Activated CD4-positive, alpha-beta T cell treated with anti-CD3 and anti-CD28 coated beads, Interleukin-2, amount 50 U/mL, for 16 hours (primary cell): ENCODE data around the gene RAB36.

Experiments
- DNase-seq: peaks from one replicate; pipeline ENCODE4 v3.0.0-alpha.2; 2020

RAB36 gene

GRCh38 chr22:23161029-23161428 is 15.8 kb downstream of the RAB36 start:
- DNase-seq, result no peak

GRCh38 chr22:23161574-23161973 is 16.3 kb downstream of the RAB36 start:
- no peak for DNase-seq

GRCh38 chr22:23163665-23164064 is 18.4 kb downstream of the RAB36 start:
- no peak for DNase-seq

GRCh38 chr22:23164091-23164490 is 18.8 kb downstream of the RAB36 start:
- no peak for DNase-seq

GRCh38 chr22:23166042-23166831 is 21.0 kb downstream of the RAB36 start:
- DNase-seq, result no peak

- no peak for DNase-seq
These were observed 21.8 kb downstream of the RAB36 start for GRCh38 chr22:23166841-23167616.

- no peak for DNase-seq
These were observed 23.2 kb downstream of the RAB36 start for GRCh38 chr22:23168391-23169042.

- no peak for DNase-seq
These were observed 23.7 kb downstream of the RAB36 start for GRCh38 chr22:23169043-23169406.

- no peak for DNase-seq
These were observed 30.8 kb downstream of the RAB36 start for GRCh38 chr22:23175817-23176644.

GRCh38 chr22:23176645-23177027 is 31.4 kb downstream of the RAB36 start:
- DNase-seq, result no peak

- no peak for DNase-seq
These were observed 31.9 kb downstream of the RAB36 start for GRCh38 chr22:23177197-23177596.

- peak; percentile 60 for DNase-seq
These were observed 33.4 kb downstream of the RAB36 start for GRCh38 chr22:23178512-23179254.

- no peak for DNase-seq
These were observed 34.4 kb downstream of the RAB36 start for GRCh38 chr22:23179381-23180299.

GRCh38 chr22:23180301-23180892 is 35.1 kb downstream of the RAB36 start, which contains the start of gene BCR:
Gene BCR, plus strand, starts transcription at chr22:23180509. Its CDS starts 452 bp downstream, at chr22:23180961.
- DNase-seq, result peak; percentile 58

- peak; percentile 25 for DNase-seq
These were observed 35.8 kb downstream of the RAB36 start for GRCh38 chr22:23180893-23181720.

GRCh38 chr22:23181721-23182308 is 36.5 kb downstream of the RAB36 start:
- no peak for DNase-seq

GRCh38 chr22:23182309-23183060 is 37.2 kb downstream of the RAB36 start:
- DNase-seq, result peak; percentile 77

GRCh38 chr22:23183061-23183698 is 37.9 kb downstream of the RAB36 start:
- no peak for DNase-seq
